Right lobe of liver (tissue), 4 donors: Measurements from ENCODE around the gene ARL4A.

Experiments used
- CTCF ChIP-seq, 4 donors: fragments of 200-600 bp in 3 of 4; fragments of 450-650 bp in 1 of 4; IDR thresholded peaks; one replicate each; pipeline versions ENCODE4 v1.5.1 to v1.8.0; 2016 to 2022; ENCODE audit warnings: antibody characterized with exemption in 4 of 4, mild to moderate bottlenecking in 2 of 4
- POLR2A ChIP-seq: fragments of 450-650 bp; IDR thresholded peaks from one replicate; pipeline ENCODE4 v1.6.1; 2017; ENCODE audit warnings: antibody characterized with exemption, mild to moderate bottlenecking
- donor health status: DM: no; HTN: no; CAD: no.
- donor health status: DM: no; HTN: no; CAD: no.
- donor health status: DM: no; HTN: yes; CAD: no.

GRCh38 chr7:12646139-12646538 is 41.3 kb upstream of the ARL4A start:
- TF ChIP-seq POLR2A (no peak), CTCF (IDR thresholded peaks at IDR 0.05) (no peak)
